Measurements from ENCODE around the gene PIGR.

DNA sequence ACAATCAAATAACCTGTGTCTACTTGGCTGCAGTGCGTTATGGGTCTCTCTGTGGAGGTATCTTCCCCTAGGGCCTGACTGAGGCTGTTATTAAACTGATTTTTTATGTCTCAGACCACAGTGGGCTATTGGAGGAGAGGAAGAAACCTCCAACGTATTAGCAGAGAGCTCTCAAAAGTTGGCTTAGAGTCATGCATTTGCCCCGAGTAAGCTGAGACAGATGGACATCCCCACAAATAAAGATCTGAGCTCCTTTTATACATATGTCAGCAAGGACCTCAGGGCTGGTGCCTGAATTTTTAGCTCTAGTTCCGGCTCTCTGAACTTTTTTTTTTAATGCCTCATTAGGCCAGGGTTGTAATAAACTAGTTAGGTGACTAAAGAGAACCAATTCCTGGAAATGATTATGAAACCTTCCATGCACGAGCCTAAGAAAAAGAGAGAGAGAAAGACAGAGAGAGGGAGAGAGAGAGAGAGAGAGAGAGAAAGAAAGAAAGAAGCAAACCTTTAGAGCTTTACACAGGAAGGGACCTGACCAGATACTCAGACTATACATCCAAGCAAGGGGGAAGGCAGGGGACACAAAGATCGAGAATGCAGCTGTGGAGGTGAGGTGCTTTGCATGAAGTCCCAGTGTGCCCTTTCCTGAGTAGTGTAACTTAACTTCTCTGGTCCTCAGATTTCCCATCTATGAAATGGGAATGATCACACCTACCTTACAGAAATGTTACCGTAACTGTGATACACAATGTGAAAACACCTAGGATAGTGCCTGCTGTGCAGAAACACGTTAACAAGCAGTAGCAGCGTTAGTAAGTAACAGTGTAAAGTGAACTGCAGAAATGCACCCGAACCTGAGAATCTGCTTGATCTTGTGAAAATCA lies 8.4 kb upstream of the PIGR start:
- TF ChIP-seq POLR2AphosphoS5 (IDR thresholded peaks at IDR 0.05; ENCODE audit: low read depth, low read length) (no peak), POLR2A (IDR thresholded peaks at IDR 0.05; ENCODE audit: low read depth, low read length) (no peak; the same call in 1 of the 2 replicates), TAF1 (IDR thresholded peaks at IDR 0.05; ENCODE audit: low read depth, low read length) (0 out of 2 replicates have a peak, but pooled peaks have one; percentile 25), PAX5 (IDR thresholded peaks at IDR 0.05; ENCODE audit: insufficient read depth, low read length, severe bottlenecking) (no peak), SPI1 (IDR thresholded peaks at IDR 0.05; ENCODE audit: low read depth, low read length) (no peak), POU2F2 (IDR thresholded peaks at IDR 0.05; ENCODE audit: low read depth, low read length) (peak; percentile 28; the same call in 1 of the 2 replicates)

Data from GM12891 (cell line).